Measurements from ENCODE around the gene FAM131C.

The FAM131C gene

DNA sequence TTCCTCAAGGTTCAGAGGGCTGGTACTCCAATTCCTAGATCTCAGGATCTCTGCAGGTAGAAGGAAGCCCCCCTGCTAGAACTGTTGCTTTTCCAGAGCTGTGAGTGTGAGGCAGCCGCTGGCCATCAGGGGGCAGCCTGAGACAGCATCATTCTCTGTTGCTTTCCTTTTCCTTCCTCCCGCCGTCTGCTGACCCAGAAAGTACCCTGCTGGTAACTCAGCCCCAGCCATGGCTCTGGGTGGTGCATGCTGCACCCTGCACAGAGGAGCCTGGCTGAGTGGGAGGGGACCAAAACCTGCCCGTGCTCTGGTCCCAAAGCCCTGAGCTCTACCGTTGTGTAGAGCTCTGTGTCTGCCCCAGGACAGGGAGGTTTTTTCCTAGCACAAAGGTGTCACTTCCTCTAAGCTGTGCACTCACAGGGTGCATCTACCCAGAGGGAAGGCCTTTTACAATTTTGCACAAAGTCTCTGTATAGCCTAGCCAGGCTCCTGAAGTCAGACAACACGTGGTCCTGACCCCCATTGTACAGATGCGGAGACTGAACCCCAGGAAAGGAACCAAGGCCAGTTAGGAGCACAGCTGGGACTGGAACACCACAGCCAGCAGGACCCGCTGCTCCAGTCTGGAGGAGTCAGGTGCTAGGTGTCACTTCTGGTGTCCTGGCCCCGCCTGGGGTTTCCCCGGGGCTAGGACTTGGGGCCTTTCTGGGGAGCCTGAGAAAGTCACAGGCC is 5.6 kb upstream of the FAM131C start:
- Histone ChIP-seq H3K4me3 (ENCODE audit: low read depth in 1 of 2, low read length in 1 of 2) (no peak overlapping the region), H3K4me1 (ENCODE audit: control insufficient read depth in 1 of 2, insufficient read depth in 1 of 2, low read depth in 1 of 2, low read length in 1 of 2) (no peaks in the 10 kb centered on the region), H3K27ac (no peak overlapping the region)

DNA sequence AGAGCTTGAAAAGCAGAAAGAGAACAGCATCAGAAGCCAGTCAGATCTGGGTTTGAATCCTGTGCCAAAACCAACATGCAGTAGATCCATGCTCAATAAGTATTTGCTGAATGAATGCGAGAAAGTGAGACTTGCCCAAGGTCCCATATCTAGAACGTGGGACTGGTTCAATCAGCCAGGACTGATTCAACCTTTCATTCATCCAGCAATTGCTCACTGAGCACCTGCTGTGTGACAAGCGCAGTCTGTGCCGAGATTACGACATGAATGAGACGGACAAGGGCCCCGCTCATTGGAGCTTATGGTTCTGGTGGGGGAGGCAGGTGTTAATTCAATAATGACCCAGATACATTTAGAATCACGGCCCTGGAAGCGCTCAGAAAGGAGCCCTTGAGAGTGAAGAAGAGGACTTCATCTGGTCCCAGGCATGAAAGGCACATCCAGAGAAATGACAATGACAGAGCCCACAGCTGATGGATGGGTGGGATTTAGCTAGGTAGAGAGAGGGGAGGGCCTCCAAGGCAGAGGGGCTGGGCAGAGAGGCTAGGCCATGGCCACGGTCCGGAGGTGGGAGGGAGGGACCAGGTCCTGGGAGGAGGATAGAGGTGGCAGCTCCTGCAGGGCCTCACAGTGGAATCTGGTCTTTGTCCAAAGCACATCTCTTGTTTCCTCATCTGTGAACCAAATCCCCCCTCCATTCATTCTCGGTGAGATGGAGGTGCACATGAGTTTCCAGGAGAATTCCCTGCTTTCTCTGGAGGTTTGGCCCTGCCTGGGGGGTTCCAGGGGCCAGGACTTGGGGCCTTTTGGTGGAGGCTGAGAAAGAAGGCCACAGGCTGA is 4.2 kb upstream of the FAM131C start:
- Histone ChIP-seq H3K27ac (no peak overlapping the region), H3K4me1 (ENCODE audit: control insufficient read depth in 1 of 2, insufficient read depth in 1 of 2, low read depth in 1 of 2, low read length in 1 of 2) (peaks cover 2 to 3% of the 10 kb centered on the region in 2 experiments)
- TF ChIP-seq, protein P1, sequence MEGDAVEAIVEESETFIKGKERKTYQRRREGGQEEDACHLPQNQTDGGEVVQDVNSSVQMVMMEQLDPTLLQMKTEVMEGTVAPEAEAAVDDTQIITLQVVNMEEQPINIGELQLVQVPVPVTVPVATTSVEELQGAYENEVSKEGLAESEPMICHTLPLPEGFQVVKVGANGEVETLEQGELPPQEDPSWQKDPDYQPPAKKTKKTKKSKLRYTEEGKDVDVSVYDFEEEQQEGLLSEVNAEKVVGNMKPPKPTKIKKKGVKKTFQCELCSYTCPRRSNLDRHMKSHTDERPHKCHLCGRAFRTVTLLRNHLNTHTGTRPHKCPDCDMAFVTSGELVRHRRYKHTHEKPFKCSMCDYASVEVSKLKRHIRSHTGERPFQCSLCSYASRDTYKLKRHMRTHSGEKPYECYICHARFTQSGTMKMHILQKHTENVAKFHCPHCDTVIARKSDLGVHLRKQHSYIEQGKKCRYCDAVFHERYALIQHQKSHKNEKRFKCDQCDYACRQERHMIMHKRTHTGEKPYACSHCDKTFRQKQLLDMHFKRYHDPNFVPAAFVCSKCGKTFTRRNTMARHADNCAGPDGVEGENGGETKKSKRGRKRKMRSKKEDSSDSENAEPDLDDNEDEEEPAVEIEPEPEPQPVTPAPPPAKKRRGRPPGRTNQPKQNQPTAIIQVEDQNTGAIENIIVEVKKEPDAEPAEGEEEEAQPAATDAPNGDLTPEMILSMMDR (IDR thresholded peaks at IDR 0.05) = no peak

More for the DNA sequence above, 5.6 kb upstream of the FAM131C start:
- Histone ChIP-seq H3K27me3 (peaks cover 20% of the 10 kb centered on the region), H3K36me3 (no peaks in the 10 kb centered on the region), H3K9me3 (no peaks in the 10 kb centered on the region)
- TF ChIP-seq, protein P1 (IDR thresholded peaks at IDR 0.05) = peak; percentile 37

DNA sequence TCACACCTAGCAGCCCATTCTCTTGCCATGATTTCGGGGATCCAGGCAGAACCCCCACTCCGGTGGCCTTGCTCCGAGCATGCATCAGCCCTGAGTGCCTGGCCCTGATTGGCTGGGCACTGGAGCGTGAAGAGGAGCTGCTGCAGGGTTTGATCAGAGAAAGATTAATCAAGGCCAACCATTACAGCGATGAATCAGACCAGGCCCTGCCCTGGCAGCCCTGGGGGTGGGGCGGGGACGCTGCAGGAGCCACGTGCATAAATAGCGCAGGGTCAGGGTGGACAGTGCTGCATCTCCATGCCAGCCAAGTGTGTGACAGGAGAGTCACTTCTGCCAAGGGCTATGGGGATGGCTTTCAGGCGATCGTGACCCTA is 3.4 kb upstream of the FAM131C start:
- TF ChIP-seq, protein P1 (IDR thresholded peaks at IDR 0.05) = no peak
- Histone ChIP-seq H3K4me3 (ENCODE audit: low read depth in 1 of 2, low read length in 1 of 2) (no peak overlapping the region), H3K36me3 (no peaks in the 10 kb centered on the region), H3K27me3 (peaks cover 43% of the 10 kb centered on the region), H3K9me3 (no peaks in the 10 kb centered on the region), H3K4me1 (ENCODE audit: control insufficient read depth in 1 of 2, insufficient read depth in 1 of 2, low read depth in 1 of 2, low read length in 1 of 2) (peaks cover 2 to 3% of the 10 kb centered on the region in 2 experiments), H3K27ac (no peak overlapping the region)

More for the DNA sequence above, 4.2 kb upstream of the FAM131C start:
- no peak overlapping the region for H3K4me3 ChIP-seq (ENCODE audit: low read depth in 1 of 2, low read length in 1 of 2)
- no peaks in the 10 kb centered on the region for H3K9me3 ChIP-seq
- H3K27me3 ChIP-seq = peaks cover 35% of the 10 kb centered on the region
- no peaks in the 10 kb centered on the region for H3K36me3 ChIP-seq

DNA sequence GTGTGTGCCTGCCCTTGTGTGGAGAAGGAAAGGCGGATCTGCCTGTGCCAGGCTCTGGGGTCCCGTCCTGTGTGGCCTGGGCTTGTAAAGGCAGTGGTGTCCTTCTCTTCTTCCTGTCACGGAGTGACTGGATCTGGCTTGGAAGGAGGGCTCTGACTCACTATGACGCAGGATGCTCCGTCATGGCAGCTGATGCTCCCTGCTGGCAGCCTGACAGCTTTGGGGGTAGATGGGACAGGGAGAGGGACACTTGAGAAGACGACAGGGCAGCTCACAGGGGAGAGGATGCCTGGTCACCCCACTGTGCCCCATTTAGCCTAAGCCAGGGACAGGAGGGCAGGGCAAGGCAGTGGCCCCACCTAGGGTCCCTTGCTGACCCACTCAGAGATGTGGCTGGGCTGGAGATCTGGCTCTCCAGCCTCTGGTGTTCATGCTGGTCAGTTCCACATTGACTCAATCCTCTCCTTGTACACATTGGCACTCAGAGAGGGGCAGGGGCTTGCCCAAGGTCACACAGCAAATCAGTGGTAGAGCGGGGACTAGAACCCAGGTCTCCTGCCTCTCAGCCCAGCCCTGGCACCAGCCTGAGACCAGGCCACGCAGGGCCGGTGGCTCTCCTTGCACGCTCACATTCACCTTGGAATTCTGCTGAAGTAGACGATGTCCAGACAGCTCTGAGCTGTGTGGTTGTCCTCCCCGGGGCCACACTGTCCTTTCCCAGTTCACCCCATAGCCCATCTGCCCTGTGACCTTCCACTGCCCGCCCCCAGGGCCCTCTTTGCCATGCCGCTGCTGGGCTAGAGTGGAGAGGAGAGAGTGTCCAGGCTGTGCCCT is 2.8 kb upstream of the FAM131C start:
- H3K9me3 ChIP-seq = no peaks in the 10 kb centered on the region
- peaks cover 49% of the 10 kb centered on the region for H3K27me3 ChIP-seq
- H3K4me3 ChIP-seq (ENCODE audit: low read depth in 1 of 2, low read length in 1 of 2) = no peak overlapping the region
- H3K36me3 ChIP-seq = no peaks in the 10 kb centered on the region
- H3K27ac ChIP-seq = no peak overlapping the region
- TF ChIP-seq, protein P1 (IDR thresholded peaks at IDR 0.05) = no peak
- peaks cover 2 to 3% of the 10 kb centered on the region in 2 experiments for H3K4me1 ChIP-seq (ENCODE audit: control insufficient read depth in 1 of 2, insufficient read depth in 1 of 2, low read depth in 1 of 2, low read length in 1 of 2)

DNA sequence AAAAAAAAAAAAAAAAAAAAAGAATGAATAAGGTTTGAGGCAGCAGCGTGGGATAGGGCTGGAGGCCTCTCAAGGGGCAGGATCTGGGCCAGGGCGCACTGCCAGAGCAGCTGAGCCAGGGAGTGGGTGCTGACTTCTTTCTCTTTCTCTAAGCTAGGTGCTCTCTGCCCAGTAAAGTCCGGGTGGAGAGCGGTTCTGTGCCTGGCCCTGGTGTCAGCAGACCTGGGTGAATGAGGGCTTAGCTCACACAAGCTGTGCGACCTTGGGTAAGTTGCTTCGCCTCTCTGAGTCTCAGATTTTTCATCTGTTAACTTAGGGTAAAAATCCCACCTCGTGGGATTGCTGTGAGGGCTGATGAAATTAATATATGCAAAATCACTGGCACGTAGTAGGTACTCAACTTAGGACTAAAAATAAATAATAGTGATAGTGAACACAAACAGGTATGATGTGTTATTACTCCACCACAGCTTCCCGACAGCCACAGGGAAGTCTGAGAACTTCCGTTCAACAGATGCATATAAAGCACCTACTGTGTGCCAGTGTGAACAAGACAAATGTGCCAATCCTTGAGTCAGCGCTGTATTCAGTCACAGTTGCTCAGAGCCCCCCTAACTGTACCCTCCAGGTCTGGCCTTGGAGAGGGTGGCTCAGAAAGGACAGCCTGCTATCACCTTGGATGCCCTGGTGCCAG is 2.0 kb upstream of the FAM131C start:
- Histone ChIP-seq H3K36me3 (no peaks in the 10 kb centered on the region), H3K27me3 (peaks cover 56% of the 10 kb centered on the region), H3K9me3 (no peaks in the 10 kb centered on the region), H3K27ac (no peak overlapping the region), H3K4me3 (ENCODE audit: low read depth in 1 of 2, low read length in 1 of 2) (no peak overlapping the region), H3K4me1 (ENCODE audit: control insufficient read depth in 1 of 2, insufficient read depth in 1 of 2, low read depth in 1 of 2, low read length in 1 of 2) (peaks cover 2 to 3% of the 10 kb centered on the region in 2 experiments)
- TF ChIP-seq, protein P1 (IDR thresholded peaks at IDR 0.05) = no peak

All from neutrophil (primary cell).